ENCODE measurements around the gene CCDC50.

GRCh38 chr3:191434024-191434423, 104.8 kb downstream of the CCDC50 start:
- no peak for TF ChIP-seq CTCF (IDR thresholded peaks at IDR 0.05)
- TF ChIP-seq ZFX (IDR thresholded peaks at IDR 0.05; ENCODE audit: borderline replicate concordance) = no peak
